Mononuclear cell (primary cell): ENCODE measurements around the gene LBHD1. TPM values are rescaled to one million over a fixed set of nuclear protein-coding genes. Genes with fewer than 3 reads are reported as not detected.
"Not testable (repeated sequence)": the region's sequence is repeated elsewhere in the genome, so short reads cannot be mapped to it uniquely, and the experiment has no call there.

Experiments used
- H3K27me3 ChIP-seq: 2 replicates; pipeline ENCODE4 v1.6.0; 2011; ENCODE audit warnings: low read length, control low read depth; ENCODE audit not compliant: insufficient read depth
- H3K4me1 ChIP-seq: 2 replicates; pipeline ENCODE4 v1.5.1; 2011; ENCODE audit warnings: mild to moderate bottlenecking, low read length, control low read depth; ENCODE audit not compliant: insufficient read depth
- H3K4me3 ChIP-seq: 2 replicates; pipeline ENCODE4 v1.5.1; 2011; ENCODE audit warnings: mild to moderate bottlenecking, low read length, moderate library complexity
- H3K9me3 ChIP-seq: 2 replicates; pipeline ENCODE4 v1.5.1; 2011; ENCODE audit warnings: low read depth, mild to moderate bottlenecking, control low read depth, low read length
- total RNA-seq: library from RNA; depleted of rRNA; stranded (reverse); fragments of >200 nt; gene quantifications from one replicate; pipeline ENCODE4 v1.2.3, GENCODE V29; 2012

The LBHD1 gene
- total RNA-seq, 1 donor = 5.9 TPM

DNA sequence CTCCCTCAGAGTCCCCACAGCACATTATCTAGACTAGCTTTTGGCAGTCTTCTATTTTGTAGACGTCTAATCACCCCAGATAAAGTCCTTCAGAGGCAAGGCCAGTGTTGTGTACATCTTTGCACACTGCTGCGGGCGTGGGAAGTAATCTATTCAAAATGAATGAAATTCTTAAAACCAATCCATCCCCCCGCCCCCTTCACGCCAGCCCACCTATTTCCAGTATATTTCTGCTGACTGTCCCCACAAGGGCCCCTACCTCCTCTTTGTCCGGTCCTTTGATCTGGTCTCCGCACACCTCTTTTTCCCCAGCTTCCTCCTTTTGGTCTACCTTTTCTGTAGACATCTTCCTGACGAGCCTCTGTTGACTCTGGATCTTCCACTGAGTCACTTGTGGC, 34.8 kb upstream of the LBHD1 start:
- no peaks in the 10 kb centered on the region for H3K27me3 ChIP-seq
- H3K4me1 ChIP-seq = peaks cover 76% of the 10 kb centered on the region
- H3K9me3 ChIP-seq = no peaks in the 10 kb centered on the region
- no peak overlapping the region for H3K4me3 ChIP-seq

DNA sequence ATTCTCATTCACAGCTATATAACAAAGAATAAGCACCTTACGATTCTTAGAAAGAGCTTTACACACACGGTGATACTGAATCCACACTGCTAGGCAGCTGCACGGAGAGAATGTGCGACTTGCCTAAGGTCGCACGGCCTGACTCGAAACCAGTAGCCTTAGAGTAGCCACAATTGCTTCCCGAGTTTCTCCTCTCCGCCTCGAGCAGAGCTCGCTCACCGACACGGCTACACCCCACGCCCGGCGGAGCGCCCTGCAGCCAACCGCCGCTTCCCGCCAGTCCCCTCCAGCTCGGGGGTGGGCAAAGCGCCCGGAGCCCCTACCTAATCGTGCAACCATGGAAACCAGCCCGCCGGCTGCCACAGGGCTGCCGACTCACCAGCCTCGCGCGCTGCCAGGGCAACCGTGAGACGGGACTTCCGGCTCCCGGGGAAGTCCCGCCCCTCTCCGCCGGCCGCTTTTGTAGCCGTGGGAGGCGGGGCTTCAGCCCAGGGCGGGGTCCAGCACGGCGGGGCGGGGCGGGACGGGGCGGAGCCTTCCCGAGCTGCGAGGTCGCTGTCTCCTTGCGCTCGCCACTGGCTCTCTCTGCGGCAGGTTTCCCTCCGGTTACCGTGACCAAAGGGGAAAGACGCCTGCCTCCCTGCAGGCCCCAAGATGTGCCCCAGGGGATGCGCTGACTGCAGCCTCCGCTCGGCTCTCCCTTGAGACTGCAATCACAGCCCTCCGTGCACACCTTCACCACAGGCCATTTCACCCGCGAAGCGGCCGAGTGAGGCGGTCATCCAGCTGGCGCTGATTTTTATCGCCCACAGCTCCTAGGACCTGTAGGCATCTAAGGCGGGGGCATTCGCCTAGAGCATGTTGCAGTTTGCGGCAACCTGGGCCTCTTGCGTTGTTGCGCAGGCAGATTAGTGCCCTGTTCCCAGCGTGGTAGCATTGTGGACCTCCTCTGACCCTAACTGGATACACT, 34.1 kb upstream of the LBHD1 start:
- no peaks in the 10 kb centered on the region for H3K9me3 ChIP-seq
- peaks cover 78% of the 10 kb centered on the region for H3K4me1 ChIP-seq
- H3K27me3 ChIP-seq = no peaks in the 10 kb centered on the region
- H3K4me3 ChIP-seq = peak overlapping the region; percentile 61

DNA sequence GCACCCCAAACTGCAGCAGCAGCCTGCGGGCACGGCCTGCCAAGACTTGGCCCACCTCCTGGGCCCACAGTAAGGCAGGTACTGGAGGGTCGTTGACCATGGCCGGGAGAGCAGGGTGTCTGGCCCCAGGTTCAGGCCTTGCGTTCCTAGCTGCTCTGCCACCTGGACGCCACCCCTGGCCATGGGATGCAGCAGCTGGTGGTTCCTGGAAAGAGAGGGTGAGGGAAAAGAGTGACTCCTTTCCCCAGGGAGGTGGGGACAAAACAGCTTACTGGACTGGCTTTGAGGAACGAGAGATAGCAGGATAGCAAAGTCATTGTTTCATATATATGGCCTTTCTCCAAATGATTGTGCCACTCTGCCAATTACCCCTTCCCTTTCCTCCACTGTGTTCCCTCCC, 33.3 kb upstream of the LBHD1 start:
- Histone ChIP-seq H3K4me1 (peaks cover 74% of the 10 kb centered on the region), H3K4me3 (peak overlapping the region; percentile 61), H3K9me3 (no peaks in the 10 kb centered on the region), H3K27me3 (no peaks in the 10 kb centered on the region)

DNA sequence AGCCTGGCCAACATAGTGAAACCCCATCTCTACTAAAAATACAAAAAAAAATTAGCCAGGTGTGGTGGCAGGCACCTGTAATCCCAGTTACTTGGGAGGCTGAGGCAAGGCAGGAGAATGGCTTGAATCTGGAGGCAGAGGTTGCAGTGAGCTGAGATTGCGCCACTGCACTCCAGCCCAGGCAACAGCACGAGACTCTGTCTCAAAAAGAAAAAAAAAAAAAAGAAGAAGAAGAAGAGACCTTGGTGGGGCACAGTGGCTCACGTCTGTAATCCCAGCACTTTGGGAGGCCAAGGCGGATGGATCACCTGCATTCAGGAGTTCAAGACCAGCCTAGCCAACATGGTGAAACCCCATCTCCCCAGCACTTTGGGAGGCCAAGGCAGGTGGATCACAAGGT, 31.9 kb upstream of the LBHD1 start:
- peaks cover 66% of the 10 kb centered on the region for H3K4me1 ChIP-seq
- H3K4me3 ChIP-seq, H3K27me3 ChIP-seq, H3K9me3 ChIP-seq: not testable (repeated sequence)

DNA sequence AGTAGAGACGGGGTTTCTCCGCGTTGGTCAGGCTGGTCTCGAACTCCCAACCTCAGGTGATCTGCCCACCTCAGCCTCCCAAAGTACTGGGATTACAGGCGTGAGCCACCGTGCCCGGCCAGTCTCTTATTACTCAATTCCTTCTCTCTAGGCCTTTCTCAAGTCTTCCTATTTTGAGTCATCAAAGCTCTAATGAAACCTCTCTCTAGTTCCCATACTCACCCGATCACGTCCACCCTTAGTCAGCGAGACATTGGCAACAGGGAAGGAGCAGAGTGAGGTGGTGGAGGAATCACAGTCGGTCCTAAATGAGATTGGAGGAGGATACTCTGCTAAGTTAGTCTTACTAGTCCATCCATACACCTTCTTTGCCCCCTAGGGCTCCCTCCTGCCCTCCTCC, 30.2 kb upstream of the LBHD1 start:
- Histone ChIP-seq H3K4me3 (no peak overlapping the region), H3K9me3 (no peaks in the 10 kb centered on the region), H3K4me1 (peaks cover 49% of the 10 kb centered on the region), H3K27me3 (no peaks in the 10 kb centered on the region)

DNA sequence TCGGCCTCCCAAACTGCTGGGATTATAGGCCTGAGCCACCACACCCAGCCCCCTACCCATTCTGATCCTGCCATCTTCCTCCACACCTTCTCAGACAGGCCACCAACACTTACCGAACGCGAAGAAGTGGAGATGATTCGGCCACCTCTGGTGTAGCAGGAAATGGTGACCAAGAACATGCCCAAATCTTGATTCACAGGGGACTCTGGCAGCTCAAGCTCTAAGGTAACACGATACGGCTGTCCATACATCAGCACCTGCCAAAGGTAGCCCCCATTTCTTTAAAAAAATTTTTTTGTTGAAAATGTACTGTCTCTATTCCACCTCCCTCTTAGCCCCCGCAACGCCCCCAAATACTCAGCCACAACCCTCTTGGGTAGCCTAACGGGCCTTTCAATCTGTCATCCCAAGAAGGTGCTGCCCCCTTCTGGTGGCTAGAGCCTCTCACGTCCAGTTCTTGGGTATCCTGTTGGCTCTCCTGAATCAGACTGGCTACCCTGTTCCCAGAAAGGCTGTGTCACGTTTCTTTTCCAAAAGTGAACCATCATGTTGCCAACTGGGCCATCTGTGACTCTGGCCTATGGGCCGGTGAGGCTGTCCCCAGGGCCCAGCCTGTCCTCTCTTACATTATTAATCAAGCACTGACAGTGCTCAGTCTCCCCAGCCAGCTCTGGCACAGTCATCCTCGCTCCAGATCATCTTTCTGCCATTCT, 22.5 kb upstream of the LBHD1 start:
- no peaks in the 10 kb centered on the region for H3K4me1 ChIP-seq
- no peaks in the 10 kb centered on the region for H3K27me3 ChIP-seq
- H3K4me3 ChIP-seq = no peak overlapping the region
- H3K9me3 ChIP-seq = no peaks in the 10 kb centered on the region

DNA sequence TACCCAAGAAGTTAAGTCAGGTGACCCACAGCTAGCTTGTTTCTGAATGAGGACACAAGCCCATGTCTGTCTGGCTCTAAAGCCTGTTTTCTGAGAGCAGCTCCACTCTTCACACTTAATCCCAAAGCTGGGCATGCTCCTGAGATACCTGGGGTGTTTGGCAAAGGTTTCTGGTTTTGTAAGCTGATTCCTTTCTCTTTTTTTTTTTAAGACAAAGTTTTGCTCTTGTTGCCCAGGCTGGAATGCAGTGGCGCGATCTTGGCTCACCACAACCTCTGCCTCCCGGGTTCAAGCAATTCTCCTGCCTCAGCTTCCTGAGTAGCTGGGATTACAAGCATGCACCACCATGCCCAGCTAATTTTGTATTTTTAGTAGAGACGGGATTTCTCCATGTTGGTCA, 21.6 kb upstream of the LBHD1 start:
- not testable (repeated sequence) for H3K27me3 ChIP-seq, H3K4me1 ChIP-seq, H3K9me3 ChIP-seq, H3K4me3 ChIP-seq

DNA sequence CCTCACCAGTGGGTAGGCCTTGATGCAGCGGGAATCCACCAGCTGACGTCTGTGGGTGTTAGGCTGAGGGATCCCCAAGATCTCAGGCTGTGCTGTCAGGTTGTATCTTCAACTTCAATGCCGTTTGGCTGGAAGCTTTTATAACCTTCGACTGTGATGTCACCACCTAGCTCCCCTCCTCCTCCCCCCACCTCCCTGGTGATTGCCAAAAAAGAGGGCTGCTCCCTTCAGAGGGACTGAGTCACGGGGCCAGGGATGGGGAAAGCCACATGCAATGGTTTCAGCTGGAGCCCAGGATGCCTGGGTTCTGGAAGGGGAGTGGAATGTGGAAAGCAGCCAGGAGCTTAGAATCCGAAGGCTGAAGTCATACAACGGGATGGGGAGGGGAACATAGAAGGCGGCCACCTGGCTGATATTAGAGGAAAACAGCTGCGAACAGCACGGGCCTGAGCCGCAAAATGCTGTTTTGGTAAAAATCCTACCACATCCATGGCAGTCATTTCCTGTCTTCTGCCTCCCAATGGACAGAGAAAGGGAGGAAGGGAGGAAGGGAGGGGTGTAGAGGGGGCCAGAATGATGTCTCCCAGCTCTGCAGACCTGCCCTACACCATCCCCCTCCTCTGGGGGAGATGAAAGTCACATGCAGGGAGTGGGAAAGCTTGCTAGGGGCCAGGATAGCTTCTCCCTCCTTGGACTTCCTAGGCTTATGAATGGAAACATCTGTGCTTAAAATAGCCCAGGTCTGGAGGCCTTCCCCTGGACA, 17.5 kb upstream of the LBHD1 start, which contains the start of gene LRRN4CL:
LRRN4CL (minus strand) TSS at position 110 of the 763 bp plus-strand sequence. CDS start 1,022 bp downstream, outside the sequence.
- H3K4me3 ChIP-seq = no peak within 1 kb of the TSS
- no peaks in the 10 kb centered on the region for H3K4me1 ChIP-seq
- H3K9me3 ChIP-seq = no peaks in the 10 kb centered on the region
- H3K27me3 ChIP-seq = peaks cover 16% of the 10 kb centered on the region

DNA sequence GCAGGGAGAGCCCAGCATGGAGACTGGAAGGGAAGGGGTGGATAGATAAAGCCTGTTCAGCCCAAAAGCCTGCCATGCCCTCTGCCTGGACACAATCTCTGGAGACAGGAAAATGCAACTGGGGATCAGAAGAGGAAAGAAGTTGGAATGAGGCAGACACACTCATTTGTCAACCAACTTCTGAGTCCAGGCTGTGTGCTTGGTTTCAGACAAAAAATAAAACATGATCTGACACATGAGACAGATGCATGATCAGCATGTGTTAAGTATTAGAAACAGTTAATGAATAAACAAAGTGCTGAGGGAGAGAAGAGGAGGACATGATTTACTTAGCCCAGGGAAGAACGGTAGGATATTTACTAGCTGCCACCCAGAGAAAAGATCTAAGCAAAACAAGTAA, 16.4 kb upstream of the LBHD1 start:
- Histone ChIP-seq H3K4me3 (no peak overlapping the region), H3K9me3 (no peaks in the 10 kb centered on the region), H3K27me3 (peaks cover 16% of the 10 kb centered on the region)

DNA sequence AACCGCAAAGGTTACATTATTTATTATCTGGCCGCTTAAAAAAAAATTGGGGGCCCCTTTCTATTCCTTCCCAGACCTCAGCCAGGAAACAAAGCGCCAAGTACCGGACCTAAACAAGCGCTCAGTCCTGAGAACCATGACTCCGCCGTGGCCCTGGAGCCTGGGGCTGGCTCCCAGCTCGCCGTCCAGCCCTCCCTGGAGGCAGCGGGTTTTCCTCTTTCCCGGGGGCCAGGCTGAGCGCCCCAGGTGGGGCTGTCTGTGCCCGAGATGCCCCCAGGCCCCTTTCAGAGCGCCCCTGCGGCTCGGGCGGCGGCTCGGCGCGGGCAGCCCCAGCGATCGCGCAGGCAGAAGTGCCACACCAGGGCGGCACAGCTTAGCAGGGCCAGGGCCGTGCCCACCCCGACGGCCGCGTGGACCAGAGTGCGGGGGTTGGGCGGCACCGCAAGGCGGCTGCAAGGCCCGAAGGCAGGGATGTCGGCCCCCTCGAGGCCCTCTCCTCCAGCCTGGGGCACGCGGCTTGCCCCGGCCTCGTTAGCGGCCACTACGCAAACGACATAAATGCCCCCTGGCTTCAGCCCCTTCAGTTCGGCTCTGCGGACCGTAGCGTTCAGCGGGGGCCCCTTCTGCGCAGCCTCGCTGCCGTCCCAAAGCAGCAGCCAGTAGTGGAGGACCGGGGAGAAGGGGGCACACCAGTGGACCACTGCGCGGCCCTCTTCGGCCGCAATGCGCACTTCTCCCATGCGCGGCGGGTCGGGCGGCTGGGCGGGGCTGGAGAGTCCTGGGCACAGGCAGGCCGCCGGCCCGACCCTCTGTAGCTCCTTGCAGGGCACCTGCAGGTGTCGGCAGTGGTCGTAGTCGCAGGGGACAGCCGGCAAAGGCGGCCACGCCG, 15.7 kb upstream of the LBHD1 start:
- no peaks in the 10 kb centered on the region for H3K9me3 ChIP-seq
- H3K4me1 ChIP-seq = no peaks in the 10 kb centered on the region
- no peak overlapping the region for H3K4me3 ChIP-seq
- peaks cover 16% of the 10 kb centered on the region for H3K27me3 ChIP-seq

More for the DNA sequence above, 16.4 kb upstream of the LBHD1 start:
- no peaks in the 10 kb centered on the region for H3K4me1 ChIP-seq

DNA sequence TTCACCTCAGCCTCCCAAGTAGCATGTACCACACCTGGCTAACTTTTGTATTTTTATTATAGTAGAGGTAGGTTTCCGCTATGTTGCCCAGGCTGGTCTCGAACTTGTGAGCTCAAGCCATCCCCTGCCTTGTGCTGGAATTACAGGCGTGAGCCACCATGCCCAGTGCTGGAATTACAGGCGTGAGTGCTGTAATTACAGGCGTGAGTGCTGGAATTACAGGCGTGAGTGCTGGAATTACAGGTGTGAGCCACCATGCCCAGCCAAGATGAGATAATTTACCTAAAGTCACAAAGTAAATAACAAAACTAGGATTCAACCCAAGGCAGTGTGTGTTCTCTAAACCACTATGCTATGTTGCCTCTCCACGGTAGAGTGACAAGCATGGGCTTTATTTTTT, 10.5 kb upstream of the LBHD1 start:
- Histone ChIP-seq H3K4me1 (peaks cover 16% of the 10 kb centered on the region), H3K27me3 (peaks cover 7% of the 10 kb centered on the region), H3K9me3 (no peaks in the 10 kb centered on the region), H3K4me3 (no peak overlapping the region)

DNA sequence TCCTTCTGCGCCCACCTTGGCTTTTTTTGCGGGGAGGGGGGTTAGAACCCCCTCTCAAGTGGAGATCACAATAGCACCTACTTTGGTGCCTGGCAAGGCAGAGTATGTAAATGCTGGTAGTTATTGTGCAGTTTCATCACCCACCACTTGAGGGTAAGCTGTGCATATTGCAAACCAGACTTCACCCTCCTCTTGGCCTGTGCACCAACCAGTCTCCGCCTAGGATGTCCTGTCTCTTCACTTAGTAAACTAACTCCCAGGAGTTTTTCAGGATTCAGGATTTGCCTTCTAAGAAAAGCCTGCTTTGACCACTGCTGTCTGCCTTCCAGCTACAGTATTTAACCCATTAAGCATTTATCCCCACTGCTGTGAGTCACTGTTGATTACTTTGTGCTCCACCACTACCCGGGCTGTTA, 8.8 kb upstream of the LBHD1 start:
- Histone ChIP-seq H3K4me1 (peaks cover 27% of the 10 kb centered on the region), H3K27me3 (no peaks in the 10 kb centered on the region), H3K9me3 (no peaks in the 10 kb centered on the region), H3K4me3 (no peak overlapping the region)

DNA sequence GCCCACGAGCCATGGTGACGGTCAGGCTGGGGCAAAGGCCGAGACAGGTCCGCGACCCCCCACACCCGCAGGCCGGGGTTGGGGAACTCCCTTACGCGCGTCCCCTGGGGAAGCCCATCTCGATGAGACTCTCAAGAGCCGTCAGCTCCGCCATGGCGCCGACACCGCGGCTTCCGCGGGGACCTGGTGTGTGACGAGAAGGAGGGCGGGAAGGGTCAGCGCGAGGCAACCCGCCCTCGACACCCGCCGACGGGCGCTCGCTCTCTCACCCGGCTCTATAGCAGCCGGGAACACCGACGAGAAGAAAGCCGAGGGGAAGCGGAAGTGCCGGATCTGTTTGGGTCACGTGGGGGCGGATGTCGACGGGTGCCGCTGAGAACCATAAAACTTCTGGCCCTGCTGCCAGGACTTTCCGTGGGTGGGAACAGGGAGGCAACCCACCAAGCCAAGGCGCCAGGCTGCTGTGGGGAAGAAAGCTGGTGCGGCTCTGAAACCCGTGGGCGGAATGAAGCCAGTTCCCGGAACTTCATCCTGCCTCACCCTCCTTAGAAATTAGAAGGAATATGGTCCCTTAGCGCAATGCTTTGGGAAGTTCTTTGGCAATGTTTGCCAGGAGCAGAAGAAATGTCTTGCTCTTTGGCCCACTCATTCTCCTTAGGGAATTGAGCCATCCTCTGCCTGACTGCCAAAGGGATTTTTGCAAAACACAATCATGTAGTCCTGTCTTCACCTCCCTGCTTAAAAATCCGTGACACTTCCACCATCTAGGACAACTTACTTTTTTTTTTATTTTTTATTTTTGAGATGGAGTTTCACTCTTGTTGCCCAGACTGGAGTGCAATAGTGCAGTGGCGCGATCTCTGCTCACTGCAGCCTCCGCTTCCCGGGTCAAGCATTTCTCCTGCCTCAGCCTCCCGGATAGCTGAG, 7.0 kb upstream of the LBHD1 start, which contains the start of gene UBXN1:
UBXN1 (minus strand) TSS at position 304 of the 927 bp plus-strand sequence; CDS start at position 154, 150 bp downstream.
- no peaks in the 10 kb centered on the region for H3K27me3 ChIP-seq
- peak within 1 kb of the TSS; percentile 99 for H3K4me3 ChIP-seq
- peaks cover 27% of the 10 kb centered on the region for H3K4me1 ChIP-seq
- no peaks in the 10 kb centered on the region for H3K9me3 ChIP-seq
